ENCODE measurements around the gene IFTAP. TPM values are rescaled to one million over a fixed set of nuclear protein-coding genes. Genes with fewer than 3 reads are reported as not detected.

IFTAP gene
- total RNA-seq, 1 donor from 2014 or later = 18.8 TPM

GRCh38 chr11:36598051-36598450, 3.7 kb downstream of the IFTAP start, which contains the start of gene RAG2:
RAG2 (minus strand) TSS chr11:36598236; CDS start chr11:36594168, 4,068 bp downstream.
- DNase-seq (ENCODE audit: low spot score) = no peak

DNA sequence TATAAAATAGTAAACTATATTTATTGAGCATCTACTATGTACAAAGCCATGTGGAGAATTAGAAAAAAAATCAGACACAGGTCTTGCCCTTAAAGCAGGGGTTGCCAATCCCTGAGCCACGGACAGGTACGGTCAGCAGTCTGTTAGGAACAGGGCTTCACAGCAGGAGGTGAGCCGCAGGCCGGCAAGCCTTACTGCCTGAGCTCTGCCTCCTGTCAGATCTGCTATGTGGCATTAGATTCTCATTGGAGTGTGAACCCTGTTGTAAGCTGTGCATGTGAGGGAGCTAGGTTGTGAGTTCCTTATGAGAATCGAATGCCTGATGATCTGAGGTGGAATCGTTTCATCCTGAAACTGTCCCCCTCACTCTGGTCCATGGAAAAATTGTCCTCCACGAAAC, 5.9 kb downstream of the IFTAP start:
- no peak for DNase-seq (ENCODE audit: low spot score)

GRCh38 chr11:36601155-36601554, 6.9 kb downstream of the IFTAP start:
- no peak for DNase-seq (ENCODE audit: low spot score)

GRCh38 chr11:36602135-36602534, 7.8 kb downstream of the IFTAP start:
- no peak for DNase-seq (ENCODE audit: low spot score)

- DNase-seq (ENCODE audit: low spot score) = no peak
Measured at GRCh38 chr11:36605221-36606216, 11.2 kb downstream of the IFTAP start.

GRCh38 chr11:36608491-36609199, 14.3 kb downstream of the IFTAP start:
- no peak for DNase-seq (ENCODE audit: low spot score)

GRCh38 chr11:36609383-36609782, 15.1 kb downstream of the IFTAP start:
- no peak for DNase-seq (ENCODE audit: low spot score)

DNA sequence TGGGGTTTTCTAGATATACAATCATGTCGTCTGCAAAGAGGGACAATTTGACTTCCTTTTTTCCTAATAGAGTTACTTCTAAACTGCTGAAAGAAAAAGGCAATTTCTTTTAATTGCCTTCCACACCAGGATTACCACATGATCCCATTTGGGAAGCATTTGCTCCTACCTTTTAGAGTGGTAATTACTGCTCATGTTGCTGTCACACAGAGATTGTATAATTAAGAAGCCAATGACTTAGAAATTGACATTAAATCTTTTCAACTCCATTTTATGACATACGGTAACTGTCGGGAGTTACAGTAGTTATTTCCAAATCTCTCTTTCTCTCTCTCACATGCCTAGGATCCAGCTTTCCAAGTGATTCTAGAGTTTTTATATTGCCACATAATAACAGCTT, 21.5 kb downstream of the IFTAP start:
- DNase-seq (ENCODE audit: low spot score) = no peak

GRCh38 chr11:36617543-36618362, 23.5 kb downstream of the IFTAP start:
- DNase-seq (ENCODE audit: low spot score) = no peak

DNA sequence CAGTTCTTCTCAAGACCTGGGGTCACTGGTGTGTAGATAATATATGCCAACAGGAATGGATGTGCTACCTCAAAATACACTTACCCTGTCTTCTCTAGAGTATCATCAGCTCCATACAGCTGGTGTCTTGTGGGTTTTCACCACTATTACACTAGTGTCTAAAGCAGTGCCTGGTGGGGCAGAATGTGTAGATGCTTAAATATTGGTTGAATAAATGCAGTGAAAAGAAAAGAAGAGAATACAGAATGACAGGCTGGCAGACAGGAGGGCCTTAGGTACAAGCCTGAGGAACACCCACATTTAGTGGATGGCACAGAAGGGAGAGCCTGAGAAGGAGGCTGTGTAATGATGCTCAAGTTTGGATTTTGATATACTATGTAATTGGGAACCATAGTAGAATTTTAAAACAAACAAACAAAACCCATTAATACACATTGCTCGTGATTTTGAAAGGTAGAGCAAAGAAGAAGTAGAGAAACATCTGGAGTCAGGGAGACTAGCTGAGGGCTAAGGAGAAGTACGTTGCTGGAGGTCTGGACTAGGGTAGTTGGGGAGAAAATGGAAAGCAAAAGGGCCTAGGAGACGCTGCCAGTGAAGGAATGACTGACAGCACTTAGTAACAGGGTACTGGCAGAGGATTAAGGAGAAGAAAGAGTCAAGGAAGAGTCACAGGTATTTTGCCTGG, 24.2 kb downstream of the IFTAP start:
- DNase-seq (ENCODE audit: low spot score) = no peak

- no peak for DNase-seq (ENCODE audit: low spot score)
Measured at GRCh38 chr11:36619502-36619901, 25.2 kb downstream of the IFTAP start.

- DNase-seq (ENCODE audit: low spot score) = no peak
Measured at GRCh38 chr11:36620246-36620645, 25.9 kb downstream of the IFTAP start.

DNA sequence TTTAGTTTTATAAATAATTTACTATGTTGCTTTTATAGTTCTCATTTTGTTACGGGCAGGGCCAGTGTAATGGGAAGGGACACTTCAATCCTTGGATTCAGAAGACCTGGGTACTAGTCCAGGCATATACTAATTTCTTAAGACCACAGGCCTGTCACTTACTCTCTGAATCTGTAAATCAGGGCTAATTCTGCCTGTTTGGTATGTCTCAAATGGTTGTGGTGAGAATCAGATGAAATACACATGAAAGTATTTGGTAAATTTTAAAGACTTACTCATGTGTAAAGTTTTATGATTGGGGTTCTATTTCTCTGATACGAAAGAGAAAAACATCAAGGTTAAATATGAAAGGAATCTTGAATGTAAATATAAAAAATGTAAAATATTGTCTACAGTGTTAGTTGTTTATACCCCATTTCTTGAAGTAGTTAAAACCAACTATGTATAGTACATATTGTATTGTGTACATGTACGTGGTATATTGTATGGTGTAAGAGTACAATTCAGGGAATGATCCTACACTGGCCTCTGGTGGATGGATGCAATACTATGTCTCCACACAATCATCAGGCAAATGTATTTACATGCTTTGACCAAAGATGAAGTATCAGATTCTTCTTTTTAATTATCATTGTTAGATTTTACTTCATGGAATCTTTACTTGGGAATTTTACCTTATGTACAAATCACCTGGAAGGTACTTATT, 28.3 kb downstream of the IFTAP start:
- DNase-seq (ENCODE audit: low spot score) = no peak

- DNase-seq (ENCODE audit: low spot score) = no peak
Measured at GRCh38 chr11:36623494-36623893, 29.2 kb downstream of the IFTAP start.

GRCh38 chr11:36627006-36627405, 32.7 kb downstream of the IFTAP start:
- no peak for DNase-seq (ENCODE audit: low spot score)

DNA sequence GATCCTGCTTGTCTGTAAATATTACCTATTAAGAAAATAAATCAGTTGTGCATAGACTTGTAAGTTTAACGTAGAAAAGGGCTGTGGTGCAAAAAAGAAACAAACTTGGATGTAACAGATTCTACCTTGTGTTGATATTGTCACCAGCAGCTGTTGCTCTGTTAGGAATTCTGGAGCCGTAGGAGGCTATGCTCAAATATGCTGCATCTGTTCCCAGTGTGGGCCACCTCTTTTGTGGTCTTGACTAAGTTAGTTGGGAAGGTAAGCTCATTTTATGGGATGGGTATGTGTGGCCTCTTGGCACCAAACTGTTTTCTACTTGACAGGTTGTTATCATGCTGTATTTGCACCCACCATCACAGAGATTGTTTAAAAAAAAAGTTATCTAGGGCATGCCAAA, 33.2 kb downstream of the IFTAP start:
- no peak for DNase-seq (ENCODE audit: low spot score)

DNA sequence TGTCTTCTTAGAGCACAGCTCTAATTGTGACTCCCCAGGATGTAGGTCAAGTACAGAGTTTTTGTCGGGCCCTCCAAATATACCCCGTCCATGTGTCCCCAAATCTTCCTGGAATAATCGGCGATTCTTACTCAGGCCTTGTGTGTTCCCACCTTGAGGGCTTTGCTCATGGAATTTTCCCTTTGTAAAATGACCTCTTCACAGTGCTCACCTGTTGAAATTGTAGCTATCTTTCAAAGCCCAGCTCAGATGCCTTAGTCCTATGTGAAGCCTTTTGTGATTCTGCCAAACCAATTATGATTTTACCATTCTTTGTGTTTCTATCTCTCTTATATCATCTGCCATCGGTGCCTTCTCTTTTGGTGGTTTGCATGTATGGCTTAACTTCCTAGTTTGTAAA, 33.8 kb downstream of the IFTAP start:
- DNase-seq (ENCODE audit: low spot score) = no peak

DNA sequence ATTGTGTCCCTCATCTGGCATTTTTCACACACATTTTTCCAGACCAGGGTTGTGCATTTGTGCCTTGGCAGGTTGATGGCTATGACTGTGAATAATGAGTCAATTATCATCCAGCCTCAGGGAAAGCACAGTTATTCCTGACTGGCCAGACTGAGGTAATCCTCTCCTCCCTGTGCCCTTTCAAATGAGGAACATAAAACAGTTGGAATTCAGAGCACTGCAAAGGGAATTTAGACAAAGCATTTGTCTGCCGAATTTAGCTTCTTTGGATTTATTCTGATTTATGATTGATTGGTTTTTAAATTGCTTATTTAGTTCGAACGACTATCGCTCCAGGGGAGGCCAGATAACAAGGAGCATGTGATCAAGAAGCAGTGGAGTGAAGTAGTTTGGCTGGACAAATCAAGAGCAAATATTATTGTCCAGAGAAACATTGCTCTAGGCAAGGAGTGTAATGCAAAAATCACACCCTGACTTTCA, 34.5 kb downstream of the IFTAP start:
- DNase-seq (ENCODE audit: low spot score) = no peak

GRCh38 chr11:36631774-36632173, 37.5 kb downstream of the IFTAP start:
- DNase-seq (ENCODE audit: low spot score) = no peak

GRCh38 chr11:36635066-36635862, 41.0 kb downstream of the IFTAP start:
- no peak for DNase-seq (ENCODE audit: low spot score)
